Measurements from ENCODE around the gene ASPHD1.

Gene ASPHD1

DNA sequence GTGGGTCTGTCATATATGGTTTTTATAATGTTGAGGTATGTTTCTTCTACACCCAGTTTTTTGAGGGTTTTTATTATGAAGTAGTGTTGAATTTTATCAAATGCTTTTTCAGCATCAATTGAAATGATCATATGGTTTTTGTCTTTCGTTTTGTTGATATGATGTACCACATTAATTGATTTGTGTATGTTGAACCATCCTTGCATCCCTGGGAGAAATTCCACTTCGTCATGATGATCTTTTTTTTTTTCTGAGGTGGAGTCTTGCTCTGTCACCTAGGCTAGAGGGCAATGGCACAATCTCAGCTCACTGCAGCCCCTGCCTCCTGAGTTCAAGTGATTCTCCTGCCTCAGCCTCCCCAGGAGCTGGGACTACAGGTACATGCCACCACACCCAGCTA, 47.6 kb downstream of the ASPHD1 start:
- no peak for FAIRE-seq

DNA sequence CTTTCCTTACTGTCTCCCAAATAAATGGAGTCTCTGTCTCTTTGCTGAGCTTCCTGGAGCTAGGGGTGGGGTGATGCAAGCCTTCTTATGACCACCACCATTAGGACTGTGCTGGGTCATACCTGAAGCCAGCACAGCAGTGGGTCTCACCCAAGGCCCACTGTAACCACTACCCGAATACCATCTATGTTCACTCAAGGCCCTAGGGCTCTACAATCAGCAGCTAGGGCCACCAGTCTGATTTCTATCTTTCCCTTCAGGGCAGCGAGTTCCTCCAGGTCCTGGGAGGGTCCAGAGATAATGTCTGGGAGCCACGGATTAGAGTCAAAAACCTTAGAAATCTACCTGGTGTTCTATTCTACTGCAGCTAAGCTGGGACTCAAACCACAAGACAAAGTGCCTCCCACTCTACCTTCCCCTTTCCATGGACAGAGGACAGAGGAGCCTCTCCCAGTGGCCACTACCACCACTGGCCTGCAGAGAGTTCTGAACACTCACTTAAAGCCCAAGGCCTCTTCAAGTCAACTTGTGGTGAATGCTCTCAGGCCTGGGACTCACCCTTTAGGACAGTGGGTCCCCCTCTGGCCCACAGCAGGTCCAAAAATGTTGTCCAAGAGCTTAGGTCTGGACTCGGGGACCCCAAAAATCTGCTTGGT, 50.6 kb downstream of the ASPHD1 start:
- no peak for FAIRE-seq

DNA sequence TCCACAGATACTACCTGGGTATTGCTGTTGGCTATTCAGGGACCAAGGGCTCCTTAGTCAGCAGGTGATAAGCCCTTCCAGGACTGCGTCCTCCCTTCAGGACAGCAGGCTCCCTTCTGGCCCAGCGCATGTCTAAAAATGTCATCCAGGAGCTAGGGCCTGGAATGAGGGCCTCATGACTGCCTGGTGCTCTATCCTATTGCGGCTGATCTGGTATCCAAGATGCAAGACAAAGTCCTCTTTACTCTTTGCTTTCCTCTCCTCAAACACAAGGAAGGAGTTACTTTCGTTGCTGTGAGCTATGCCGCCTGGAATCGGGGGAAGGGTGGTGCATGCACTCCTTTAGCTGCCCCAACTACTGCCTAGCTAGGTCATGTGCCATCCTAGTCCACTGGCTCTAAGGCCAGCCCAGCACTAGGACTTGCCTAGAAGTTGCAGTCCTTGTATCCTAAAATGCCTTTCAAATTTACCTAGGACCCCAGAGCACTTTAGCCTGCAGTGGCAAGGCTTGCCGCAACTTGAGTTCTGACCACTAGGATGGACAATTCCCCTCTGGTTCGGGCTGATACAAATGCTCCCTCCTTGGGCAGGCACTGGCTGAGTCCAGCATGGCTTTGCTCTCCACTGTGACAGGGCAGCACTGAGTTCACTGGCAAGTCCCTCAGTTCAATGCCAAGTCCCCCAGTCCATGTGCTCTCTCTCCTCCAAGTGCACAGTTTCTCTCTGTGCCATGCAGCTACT, 51.5 kb downstream of the ASPHD1 start:
- FAIRE-seq = no peak

Data from islet of Langerhans (tissue), 1 donor.